Cardiac septum (tissue), 1 donor: ENCODE data around the gene NUP210L. TPM values are rescaled to one million over a fixed set of nuclear protein-coding genes. Genes with fewer than 3 reads are reported as not detected.

Experiments used
- DNase-seq: peaks from one replicate; pipeline ENCODE4 v3.0.0-alpha.2; 2020; ENCODE audit warnings: low spot score
- intact Hi-C: fragments of 100-400 bp; cut with DNase I; formaldehyde crosslinking; loops from one replicate; pipeline ENCODE4 v1.14.0; 2022
- long read RNA-seq: library from polyadenylated mRNA; unstranded; transcript quantifications from one replicate; pipeline ENCODE4 v2.0.0, GENCODE V29; 2021
- total RNA-seq: library from RNA; stranded (reverse); fragmentation: NEBNext Ultra II Directional; extraction: Animal tissue kit (Norgen Biotek cat#: 25700); gene quantifications from one replicate; pipeline ENCODE4 v1.2.1, GENCODE V29; 2021
- donor health status: DM: no; HTN: no; CAD: no.

NUP210L gene
- total RNA-seq, result 0.48 TPM
- long read RNA-seq, partial matches to known transcripts, result 0 of 3 reads
- long read RNA-seq, other reads (novel, unspliced or antisense), result 3 of 3 reads

GRCh38 chr1:154154534-154155191, at the start of gene NUP210L:
Gene NUP210L (minus strand): TSS chr1:154155073.
- intact Hi-C loops, result no loop called here
- DNase-seq, result no peak

DNA sequence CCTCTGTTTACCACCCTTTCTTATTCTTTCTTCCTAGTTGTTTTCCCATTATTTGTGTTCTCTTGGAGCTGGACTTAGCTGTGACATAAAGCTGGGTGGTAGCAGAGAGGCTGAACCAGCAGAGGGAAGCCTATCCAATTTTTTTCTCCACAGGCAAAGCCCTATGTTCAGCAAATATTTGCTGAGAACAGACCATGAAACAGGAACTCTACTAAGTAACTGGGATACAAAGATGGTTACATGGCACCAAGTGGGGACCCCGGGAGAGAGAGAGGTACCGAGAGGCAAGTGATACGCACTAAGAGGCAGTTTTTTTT, 44.6 kb upstream of the NUP210L start:
- intact Hi-C loops, result no loop called here
- no peak for DNase-seq

DNA sequence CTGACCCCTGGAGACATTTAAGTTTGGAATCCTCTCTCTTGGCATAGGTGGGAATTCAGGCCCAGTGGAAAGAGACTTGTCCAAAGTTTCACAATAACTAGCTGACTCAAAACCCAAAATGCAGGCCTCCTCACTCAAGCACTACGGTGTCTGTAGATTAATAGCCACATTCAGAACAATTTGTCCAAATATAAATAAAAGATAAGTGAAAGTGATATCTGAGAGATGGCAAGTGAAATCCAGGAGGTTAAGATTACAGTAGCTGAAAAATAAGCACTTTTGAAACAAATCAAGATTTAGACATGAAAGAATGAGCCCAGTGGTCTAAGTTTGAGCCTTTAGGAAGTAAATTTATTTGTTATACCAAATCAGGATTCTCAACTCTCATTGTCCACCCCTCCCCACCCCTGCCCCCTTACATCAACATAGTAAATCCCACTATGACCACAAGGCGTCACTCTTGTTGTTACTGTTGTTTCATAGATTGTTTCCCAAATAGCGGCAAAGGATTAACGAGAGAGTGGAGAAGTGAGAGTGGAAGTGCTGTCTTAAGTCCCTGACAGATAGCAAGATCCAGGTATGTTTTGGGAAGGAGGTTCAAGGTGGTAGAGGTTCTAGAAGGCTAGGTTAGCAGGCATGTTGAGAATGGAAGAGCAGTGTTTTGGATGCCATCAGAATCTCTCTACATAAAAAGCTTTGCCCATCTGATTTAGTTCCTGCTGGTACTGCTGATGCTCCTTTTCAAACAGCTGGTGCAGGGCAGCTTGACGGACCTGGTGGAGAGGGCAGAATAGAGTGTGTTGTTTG, 44.1 kb upstream of the NUP210L start:
- no peak for DNase-seq
- intact Hi-C loops, result no loop called here

- no peak for DNase-seq
- intact Hi-C loops, result no loop called here
Observed at GRCh38 chr1:154193821-154194220, 38.9 kb upstream of the NUP210L start.

DNA sequence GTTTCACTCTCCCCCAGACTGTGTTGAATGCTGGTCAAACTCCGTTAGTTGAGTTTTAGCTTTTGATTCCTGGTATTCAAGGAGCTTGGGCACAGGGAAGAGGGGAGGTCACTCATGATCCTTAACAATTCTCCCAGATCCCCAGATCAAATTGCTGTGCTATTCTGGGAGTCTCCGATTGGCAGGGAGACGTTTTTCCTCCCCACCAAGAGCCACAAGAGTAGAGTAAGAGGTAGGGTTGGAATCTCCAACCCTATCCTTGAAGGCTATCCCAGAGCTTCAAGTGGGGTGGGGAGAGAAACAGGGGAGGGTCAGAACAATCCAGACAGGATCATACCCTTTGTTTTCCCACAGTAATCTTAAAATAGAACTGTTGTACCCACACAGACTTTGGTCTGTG, 37.6 kb upstream of the NUP210L start:
- no peak for DNase-seq
- intact Hi-C loops, result no loop called here

- intact Hi-C loops, result no loop called here
- DNase-seq, result no peak
Observed at GRCh38 chr1:154191990-154192461, 37.2 kb upstream of the NUP210L start, which contains the start of gene TPM3. Gene TPM3 (minus strand): TSS chr1:154192100. CDS start chr1:154192018, 82 bp downstream.

GRCh38 chr1:154190550-154190949, 35.7 kb upstream of the NUP210L start:
- intact Hi-C loops, result no loop called here
- DNase-seq, result no peak

DNA sequence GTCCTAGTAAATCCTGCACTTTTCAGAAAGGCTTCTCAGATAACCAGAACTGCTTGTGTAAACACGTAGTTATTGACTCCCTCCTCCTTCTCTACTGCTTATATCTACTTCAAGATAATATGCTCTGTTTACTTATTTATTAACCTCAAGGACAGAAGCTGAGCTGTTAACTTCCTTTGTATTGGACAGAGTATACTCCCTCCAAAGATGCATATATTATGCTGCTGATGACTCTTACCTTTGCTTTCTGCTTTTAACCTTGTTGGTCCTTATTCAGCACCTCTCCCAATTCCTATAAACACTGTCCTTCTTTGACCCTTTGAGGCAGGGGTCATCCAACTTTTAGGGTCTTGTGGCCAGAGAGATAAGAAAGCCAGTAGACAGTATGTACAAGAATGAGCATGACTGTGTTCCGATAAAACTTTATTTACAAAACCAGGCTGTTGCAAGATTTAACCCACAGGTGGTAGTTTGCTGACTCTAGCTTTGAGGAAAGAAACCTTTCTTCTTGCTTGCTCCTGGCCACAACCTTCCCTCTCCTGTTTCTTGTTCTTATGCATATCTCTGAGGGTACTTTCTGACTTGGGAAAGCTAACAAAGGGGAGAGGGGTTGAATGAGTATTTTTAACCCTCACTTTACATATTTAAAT, 32.1 kb upstream of the NUP210L start:
- intact Hi-C loops, result loop anchor here (2.0 kb wide), 1 partner anchor 86 kb away; the partner anchor contains the start of gene HAX1
- DNase-seq, result no peak

GRCh38 chr1:154186177-154186576, 31.3 kb upstream of the NUP210L start:
- intact Hi-C loops, result loop anchor here (2.0 kb wide), 1 partner anchor 87 kb away; the partner anchor contains the start of gene HAX1

DNA sequence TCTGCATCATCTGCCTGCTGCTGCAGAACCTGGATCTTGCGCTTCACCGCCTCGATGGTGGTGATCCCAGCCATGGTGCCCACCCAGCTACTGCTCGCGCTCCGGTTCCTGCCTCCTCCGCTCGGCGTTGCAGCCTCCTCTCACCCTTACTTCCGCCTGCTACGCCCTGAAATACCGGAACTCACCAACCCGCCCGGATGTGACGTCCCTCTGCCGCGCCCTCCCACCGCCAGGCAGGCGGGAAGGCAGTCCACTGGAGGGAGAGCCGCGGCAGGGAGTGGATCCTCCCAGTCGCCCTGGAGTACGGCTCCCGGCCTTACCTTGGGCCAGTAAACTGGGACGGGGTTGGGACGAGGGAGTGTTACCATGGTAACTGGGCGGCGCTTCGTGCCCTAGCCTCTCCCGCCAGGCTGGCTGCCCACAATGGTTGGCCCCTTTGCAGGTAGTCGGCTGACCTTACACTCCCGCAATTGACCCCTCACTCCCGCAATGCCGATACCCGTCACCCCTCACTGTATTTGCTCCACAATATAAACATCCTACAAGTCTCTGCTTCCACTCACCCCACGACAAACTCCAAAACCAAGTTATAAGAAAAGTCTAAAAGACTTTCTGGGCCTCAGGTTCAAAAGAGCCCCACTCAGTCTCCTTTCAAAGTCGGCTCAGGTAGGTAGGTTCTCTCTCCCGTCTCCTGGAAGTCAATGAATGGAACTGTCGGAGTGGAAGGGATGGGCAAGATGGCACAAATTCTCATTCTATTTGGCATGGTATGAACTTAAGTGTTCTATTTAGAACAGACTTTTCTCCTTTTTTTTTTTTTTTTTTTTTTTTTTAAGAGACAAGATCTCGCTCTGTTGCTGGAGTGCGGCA, 28.4 kb upstream of the NUP210L start:
- intact Hi-C loops, result loop anchor here (2.0 kb wide), 1 partner anchor 38 kb away; the partner anchor contains the start of gene UBAP2L
- DNase-seq, result peak; percentile 98

More at GRCh38 chr1:154186177-154186576, 31.3 kb upstream of the NUP210L start:
- DNase-seq, result no peak

GRCh38 chr1:154182344-154183045, 27.6 kb upstream of the NUP210L start:
- intact Hi-C loops, result loop anchor here (2.0 kb wide), 1 partner anchor 38 kb away; the partner anchor contains the start of gene UBAP2L
- peak; percentile 92 for DNase-seq

DNA sequence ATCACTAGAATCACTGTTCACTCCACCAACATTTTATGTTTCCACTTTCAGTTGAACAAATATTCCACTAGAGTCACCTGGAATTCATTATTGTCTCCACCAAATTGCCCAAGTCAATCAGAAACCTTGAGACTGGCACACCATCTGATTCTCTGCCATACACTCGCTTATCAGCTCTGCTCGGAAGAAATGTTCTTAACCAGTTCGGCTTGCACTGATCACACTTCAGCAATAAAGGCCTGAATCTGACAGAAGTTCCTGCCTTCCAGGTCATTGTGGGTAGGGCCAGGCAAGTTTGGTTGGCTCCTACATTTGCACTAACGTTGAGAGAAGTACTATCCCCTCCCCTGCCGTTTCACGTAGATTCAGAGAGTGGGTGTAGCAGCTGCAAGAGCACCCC, 27.1 kb upstream of the NUP210L start:
- intact Hi-C loops, result loop anchor here (2.0 kb wide), 1 partner anchor 39 kb away; the partner anchor contains the start of gene UBAP2L
- no peak for DNase-seq

DNA sequence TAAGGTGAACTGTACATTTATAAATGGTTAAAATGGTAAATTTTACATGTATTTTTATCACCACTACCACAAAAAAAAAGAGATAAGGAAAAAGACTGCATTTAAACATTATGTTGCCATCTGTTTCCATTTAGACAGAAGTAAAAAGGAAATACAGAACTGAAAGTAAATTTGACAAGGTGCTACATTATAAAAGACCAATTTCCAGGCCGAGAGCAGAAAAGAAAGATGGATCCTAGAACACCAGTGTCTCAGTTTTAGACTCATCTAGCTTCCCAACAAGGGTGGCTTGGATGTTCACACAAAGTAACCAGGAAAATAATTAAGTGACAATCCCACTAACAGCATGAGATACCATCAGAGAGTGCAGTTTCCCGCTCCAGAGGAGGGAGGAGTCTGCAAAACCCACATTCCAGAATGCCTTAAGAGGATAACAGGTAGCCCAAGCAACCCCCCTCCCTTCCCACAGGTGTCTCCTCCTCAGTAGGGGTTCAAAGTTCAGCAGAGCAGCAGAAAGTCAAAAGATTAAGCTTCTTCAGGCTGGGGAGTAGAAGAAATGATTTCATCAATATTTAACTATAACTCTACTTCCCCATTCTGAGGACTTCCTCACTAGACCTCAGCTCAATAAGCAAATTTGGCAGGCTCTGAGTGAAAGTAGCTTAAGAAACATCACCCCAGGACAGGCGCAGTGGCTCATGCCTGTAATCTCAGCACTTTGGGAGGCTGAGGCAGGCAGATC, 25.2 kb upstream of the NUP210L start:
- intact Hi-C loops, result loop anchor here (10.0 kb wide), 1 partner anchor 185 kb away; the partner anchor contains the start of gene RPS27
- DNase-seq, result no peak

DNA sequence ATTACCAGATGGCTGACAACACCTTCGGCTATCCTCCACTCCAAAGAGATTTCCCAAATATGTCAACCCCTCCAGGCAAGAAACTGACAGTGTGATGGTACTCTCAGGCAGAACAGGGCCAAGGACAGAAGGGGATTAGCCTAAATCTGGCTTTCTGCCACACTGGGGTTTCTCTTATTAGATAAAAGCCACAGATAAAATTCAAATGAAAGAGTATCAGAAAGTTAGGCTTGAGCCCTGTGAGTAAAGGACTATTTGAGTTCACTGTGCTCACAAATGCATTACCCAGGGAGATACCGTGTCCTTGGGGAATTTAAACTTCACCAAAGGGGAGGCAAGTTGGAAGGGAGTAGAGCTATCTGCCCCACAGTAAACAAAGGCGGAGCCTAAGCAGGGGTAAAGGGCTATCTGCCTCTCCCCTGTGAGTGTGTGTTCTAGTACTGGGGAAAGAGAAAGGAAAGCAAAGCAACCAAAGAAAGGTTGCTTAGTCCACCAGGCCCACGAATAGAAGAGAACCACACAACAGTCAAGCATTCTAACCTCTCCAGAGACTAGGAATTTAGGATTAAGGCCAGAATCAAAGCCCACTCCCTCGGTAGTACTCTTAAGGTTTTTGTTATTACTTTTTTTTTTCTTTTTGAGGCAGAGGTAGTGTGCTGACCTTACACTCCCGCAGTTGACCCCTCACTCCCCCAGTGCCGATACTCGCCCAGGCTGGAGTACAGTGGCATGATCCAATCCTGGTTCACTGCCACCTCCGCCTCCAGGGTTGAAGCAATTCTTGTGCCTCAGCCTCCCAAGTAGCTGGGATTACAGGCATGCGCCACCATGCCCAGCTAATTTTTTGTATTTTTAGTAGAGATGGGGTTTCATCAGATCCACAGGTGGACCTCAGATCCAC, 24.3 kb upstream of the NUP210L start:
- intact Hi-C loops, result loop anchor here (10.0 kb wide), 1 partner anchor 184 kb away; the partner anchor contains the start of gene RPS27
- DNase-seq, result no peak

DNA sequence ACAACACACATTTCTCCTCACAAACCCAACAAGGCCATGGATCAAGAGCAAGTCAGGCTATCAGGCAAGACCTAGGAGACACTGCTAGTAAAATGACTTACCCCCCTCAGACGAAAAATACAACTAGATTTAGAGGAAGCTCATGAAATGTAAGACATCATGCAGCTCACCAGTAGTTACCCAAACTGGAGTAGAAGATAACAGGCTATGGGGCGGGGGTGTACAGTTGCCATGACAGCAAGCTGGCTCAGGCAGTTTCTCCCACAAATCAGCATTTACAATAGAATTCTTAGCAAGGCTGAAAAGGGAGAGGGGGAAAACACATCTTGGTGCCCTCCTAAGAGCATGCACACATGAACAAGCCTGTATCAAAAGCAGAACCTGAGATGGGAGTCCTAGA, 23.1 kb upstream of the NUP210L start:
- DNase-seq, result no peak
- intact Hi-C loops, result loop anchor here (10.0 kb wide), 1 partner anchor 183 kb away; the partner anchor contains the start of gene RPS27

- intact Hi-C loops, result loop anchor here (10.0 kb wide), 1 partner anchor 182 kb away; the partner anchor contains the start of gene RPS27
- no peak for DNase-seq
Observed at GRCh38 chr1:154176337-154176736, 21.5 kb upstream of the NUP210L start.
